GM23248 (cell line): ENCODE results near the gene CASR. TPM values are rescaled to one million over a fixed set of nuclear protein-coding genes. Genes with fewer than 3 reads are reported as not detected.

Experiments
- DNase-seq: peaks from one replicate; pipeline ENCODE4 v3.0.0-alpha.2; 2015
- H2AFZ ChIP-seq: fragments of 200-600 bp; sonication (generic); 2 replicates; pipeline ENCODE4 v1.6.1; 2016; ENCODE audit warnings: antibody characterized with exemption
- H3F3A ChIP-seq: fragments of 200-600 bp; sonication (generic); 2 replicates; pipeline ENCODE4 v1.6.1; 2016; ENCODE audit warnings: mild to moderate bottlenecking, antibody characterized with exemption, mixed run types; ENCODE audit not compliant: insufficient read depth
- H3K27ac ChIP-seq: fragments of 200-600 bp; sonication (generic); 2 replicates; pipeline ENCODE4 v1.5.1; 2016; ENCODE audit warnings: mild to moderate bottlenecking
- H3K27me3 ChIP-seq: fragments of 200-600 bp; sonication (generic); replicated peaks from 2 replicates; pipeline ENCODE4 v1.6.1; 2016; ENCODE audit warnings: mild to moderate bottlenecking; ENCODE audit not compliant: insufficient read depth
- H3K36me3 ChIP-seq: fragments of 200-600 bp; sonication (generic); 2 replicates; pipeline ENCODE4 v1.6.1; 2016; ENCODE audit warnings: low read depth, mild to moderate bottlenecking
- H3K4me1 ChIP-seq: fragments of 200-600 bp; sonication (generic); 2 replicates; pipeline ENCODE4 v1.6.1; 2016; ENCODE audit warnings: mild to moderate bottlenecking; ENCODE audit not compliant: insufficient read depth
- H3K4me2 ChIP-seq: fragments of 200-600 bp; sonication (generic); one replicate; pipeline ENCODE4 v1.6.1; 2016; ENCODE audit warnings: mild to moderate bottlenecking; ENCODE audit not compliant: unreplicated experiment
- H3K4me3 ChIP-seq: fragments of 200-600 bp; sonication (generic); 2 replicates; pipeline ENCODE4 v1.5.1; 2016; ENCODE audit warnings: mild to moderate bottlenecking
- H3K79me2 ChIP-seq: fragments of 200-600 bp; sonication (generic); 2 replicates; pipeline ENCODE4 v1.6.1; 2016; ENCODE audit warnings: mild to moderate bottlenecking; ENCODE audit not compliant: insufficient read depth
- H3K9ac ChIP-seq: fragments of 200-600 bp; sonication (generic); 2 replicates; pipeline ENCODE4 v1.6.1; 2016; ENCODE audit warnings: mild to moderate bottlenecking
- H3K9me2 ChIP-seq: fragments of 200-600 bp; sonication (generic); 2 replicates; pipeline ENCODE4 v1.6.1; 2016; ENCODE audit warnings: mixed run types, mild to moderate bottlenecking, moderate library complexity; ENCODE audit not compliant: insufficient read depth
- H3K9me3 ChIP-seq: fragments of 200-600 bp; sonication (generic); one replicate; pipeline ENCODE4 v1.6.1; 2017; ENCODE audit warnings: low read depth
- H4K20me1 ChIP-seq: fragments of 200-600 bp; sonication (generic); 2 replicates; pipeline ENCODE4 v1.6.0; 2016; ENCODE audit not compliant: insufficient read depth
- EZH2 ChIP-seq: fragments of 200-600 bp; sonication (generic); IDR thresholded peaks from 2 replicates; pipeline ENCODE4 v1.6.1; 2018; ENCODE audit warnings: antibody characterized with exemption, mild to moderate bottlenecking; ENCODE audit not compliant: insufficient read depth, poor library complexity, severe bottlenecking
- EZH2phosphoT487 ChIP-seq: fragments of 200-600 bp; sonication (generic); IDR thresholded peaks from 2 replicates; pipeline ENCODE4 v1.6.1; 2018; ENCODE audit warnings: antibody characterized with exemption, moderate library complexity, mild to moderate bottlenecking, low read depth; ENCODE audit not compliant: insufficient read depth
- WGBS, 2 experiments: methylation state at CpG; one replicate each; pipeline ENCODE4 v1.1.6; 2015 to 2017; ENCODE audit warnings: low lambda C conversion rate in 2 of 2, low coverage in 1 of 2; ENCODE audit errors: missing lambda C conversion rate in 2 of 2; 5-methylcytosine and 5-hydroxymethylcytosine counted together
- in situ Hi-C: fragments of 300-500 bp; cut with MboI; formaldehyde crosslinking; loops from 2 replicates; pipeline ENCODE4 v1.15.0; 2020
- polyA plus RNA-seq: library from polyadenylated mRNA; unstranded; fragments of >200 nt; fragmentation: Nextera tagmentation; extraction: Ambion mirVana; gene quantifications from 2 replicates; pipeline ENCODE4 v1.2.1, GENCODE V29; 2016
- total RNA-seq: library from RNA; depleted of rRNA; stranded (reverse); fragments of >200 nt; shearing (Covaris generic); gene quantifications from 2 replicates; pipeline ENCODE4 v1.2.3, GENCODE V29; 2014

Gene CASR
- total and polyA plus RNA-seq, 2 experiments from 2014 or later: not detected

GRCh38 chr3:122281891-122282290 is 98.4 kb downstream of the CASR start:
- Histone ChIP-seq H3K36me3 (no peaks in the 10 kb centered on the region), H3K4me2 (no peak overlapping the region), H3K4me1 (no peaks in the 10 kb centered on the region), H3K79me2 (no peaks in the 10 kb centered on the region), H3K4me3 (no peak overlapping the region), H3K9ac (no peak overlapping the region), H3K9me3 (no peaks in the 10 kb centered on the region), H3K9me2 (no peaks in the 10 kb centered on the region), H3F3A (no peaks in the 10 kb centered on the region), H3K27me3 (0 out of 2 replicates have a peak, but pooled peaks cover 6% of the 10 kb centered on the region), H3K27ac (no peak overlapping the region), H4K20me1 (no peaks in the 10 kb centered on the region), H2AFZ (no peak overlapping the region)
- TF ChIP-seq EZH2 (no peak), EZH2phosphoT487 (no peak)
- 7 to 13% methylated on average over 3 of the region's 3 CpGs for WGBS, 2 experiments
- DNase-seq: no peak
- in situ Hi-C loops: no loop called here

GRCh38 chr3:122283796-122284445 is 100.5 kb downstream of the CASR start:
- WGBS, 2 experiments: 59 to 70% methylated on average over 19 to 22 of the region's 22 CpGs
- Histone ChIP-seq H2AFZ (no peak overlapping the region), H3K27me3 (0 out of 2 replicates have a peak, but pooled peaks cover 11% of the 10 kb centered on the region), H3K4me3 (no peak overlapping the region), H3K9me3 (no peaks in the 10 kb centered on the region), H3F3A (no peaks in the 10 kb centered on the region), H3K79me2 (no peaks in the 10 kb centered on the region), H3K4me2 (no peak overlapping the region), H3K27ac (no peak overlapping the region), H3K4me1 (no peaks in the 10 kb centered on the region), H3K9me2 (no peaks in the 10 kb centered on the region), H3K9ac (no peak overlapping the region), H3K36me3 (no peaks in the 10 kb centered on the region), H4K20me1 (no peaks in the 10 kb centered on the region)
- no peak for TF ChIP-seq EZH2phosphoT487
- DNase-seq: no peak
- in situ Hi-C loops: no loop called here

GRCh38 chr3:122284486-122284885 is 101.0 kb downstream of the CASR start:
- Histone ChIP-seq H3K79me2 (no peaks in the 10 kb centered on the region), H4K20me1 (no peaks in the 10 kb centered on the region), H3K4me1 (no peaks in the 10 kb centered on the region), H3K4me2 (no peak overlapping the region), H3K36me3 (no peaks in the 10 kb centered on the region), H3K9me3 (no peaks in the 10 kb centered on the region), H3K27me3 (0 out of 2 replicates have a peak, but pooled peaks cover 11% of the 10 kb centered on the region), H3K4me3 (no peak overlapping the region), H3K9me2 (no peaks in the 10 kb centered on the region), H2AFZ (no peak overlapping the region), H3K27ac (no peak overlapping the region), H3F3A (no peaks in the 10 kb centered on the region), H3K9ac (no peak overlapping the region)
- TF ChIP-seq EZH2phosphoT487: no peak
- TF ChIP-seq EZH2: no peak
- 74 to 75% methylated on average over 18 to 20 of the region's 20 CpGs for WGBS, 2 experiments
- in situ Hi-C loops: no loop called here
- DNase-seq: no peak

GRCh38 chr3:122294359-122294758 is 110.9 kb downstream of the CASR start:
- Histone ChIP-seq H3K79me2 (no peaks in the 10 kb centered on the region), H3F3A (no peaks in the 10 kb centered on the region), H2AFZ (no peak overlapping the region), H3K4me1 (no peaks in the 10 kb centered on the region), H3K27ac (no peak overlapping the region), H3K27me3 (no peaks in the 10 kb centered on the region), H3K9me2 (no peaks in the 10 kb centered on the region), H3K4me2 (no peak overlapping the region), H4K20me1 (no peaks in the 10 kb centered on the region), H3K9ac (no peak overlapping the region), H3K9me3 (no peaks in the 10 kb centered on the region), H3K4me3 (no peak overlapping the region), H3K36me3 (no peaks in the 10 kb centered on the region)
- TF ChIP-seq EZH2: no peak
- no peak for TF ChIP-seq EZH2phosphoT487
- 6 to 14% methylated on average over 6 of the region's 6 CpGs for WGBS, 2 experiments
- in situ Hi-C loops: no loop called here
- no peak for DNase-seq
